Ishikawa (cell line): ENCODE measurements around the gene ASIP.

Experiments
- EP300 ChIP-seq: IDR thresholded peaks from 2 replicates; pipeline ENCODE4 v1.6.1; 2012; ENCODE audit warnings: borderline replicate concordance
- MAX ChIP-seq: IDR thresholded peaks from 2 replicates; pipeline ENCODE4 v1.6.1; 2012
- NFIC ChIP-seq: IDR thresholded peaks from 2 replicates; pipeline ENCODE4 v1.6.1; 2012
- RAD21 ChIP-seq: IDR thresholded peaks from 2 replicates; pipeline ENCODE4 v1.6.1; 2012; ENCODE audit warnings: low read depth
- YY1 ChIP-seq: IDR thresholded peaks from 2 replicates; pipeline ENCODE4 v1.6.1; 2012; ENCODE audit warnings: low read depth

GRCh38 chr20:34262488-34263288, 21.5 kb downstream of the ASIP start:
- TF ChIP-seq MAX, result no peak
- no peak for TF ChIP-seq YY1
- no peak for TF ChIP-seq NFIC
- TF ChIP-seq EP300, result no peak
- no peak for TF ChIP-seq RAD21
